Hematopoietic multipotent progenitor cell treated with erythropoietin and hydrocortisone succinate and interleukin-3 and kit ligand, for 15 days (in vitro differentiated cells): ENCODE measurements around the gene RNF148.

Experiments used
- DNase-seq: peaks from one replicate; pipeline ENCODE4 v3.0.0-alpha.2; 2015; ENCODE audit warnings: low spot score

Gene RNF148, protein sequence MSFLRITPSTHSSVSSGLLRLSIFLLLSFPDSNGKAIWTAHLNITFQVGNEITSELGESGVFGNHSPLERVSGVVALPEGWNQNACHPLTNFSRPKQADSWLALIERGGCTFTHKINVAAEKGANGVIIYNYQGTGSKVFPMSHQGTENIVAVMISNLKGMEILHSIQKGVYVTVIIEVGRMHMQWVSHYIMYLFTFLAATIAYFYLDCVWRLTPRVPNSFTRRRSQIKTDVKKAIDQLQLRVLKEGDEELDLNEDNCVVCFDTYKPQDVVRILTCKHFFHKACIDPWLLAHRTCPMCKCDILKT

DNA sequence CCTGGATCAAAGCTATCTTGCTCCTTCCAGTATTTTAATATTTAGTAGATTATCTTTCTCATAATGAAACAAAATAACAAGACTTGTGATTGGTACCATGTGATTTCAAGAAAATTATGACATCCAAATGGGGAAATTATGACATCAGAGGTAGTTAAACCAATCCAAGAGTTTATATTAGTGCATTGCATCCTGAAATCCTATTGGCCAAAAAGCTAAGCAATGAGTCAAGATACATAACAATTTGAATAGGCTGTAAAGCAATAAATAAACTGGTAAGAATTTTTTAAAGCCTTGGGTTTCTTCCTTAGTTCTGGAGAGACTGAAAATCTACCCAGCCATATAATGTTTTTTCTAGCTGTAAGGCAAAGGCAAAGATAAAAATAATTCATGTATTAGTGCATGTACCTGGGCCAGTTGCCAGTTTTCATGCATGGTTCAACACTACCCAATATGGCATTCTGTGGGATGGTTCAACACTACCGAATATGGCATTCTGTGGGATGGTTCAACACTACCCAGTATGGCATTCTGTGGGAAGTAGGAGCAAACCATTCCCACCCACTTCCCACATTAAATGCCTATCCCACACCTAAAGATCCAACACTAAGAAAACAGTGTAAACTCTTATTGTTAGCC lies at the start of gene RNF148:
Gene RNF148 (minus strand): TSS at position 51 of the 639 bp plus-strand sequence. CDS start 172 bp downstream, outside the sequence.
- no peak for DNase-seq

DNA sequence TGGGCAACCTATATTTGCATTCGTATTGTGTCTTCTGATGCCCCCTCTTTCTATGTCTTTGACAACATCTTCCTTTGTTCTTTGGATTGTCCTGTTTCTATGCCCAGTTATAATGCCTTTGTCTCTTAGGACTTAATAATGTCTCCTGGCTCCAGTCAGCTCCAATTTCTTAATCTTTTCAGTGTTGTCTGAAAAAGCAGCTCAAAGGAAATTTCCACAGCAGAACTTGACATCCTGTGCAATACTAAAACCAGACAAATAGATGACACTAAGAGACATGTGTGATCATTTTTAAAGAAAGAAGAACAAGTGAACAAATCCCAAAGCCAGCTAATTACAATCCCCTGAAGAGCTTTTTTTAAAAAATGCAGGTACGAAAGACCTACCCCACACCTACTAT lies 47.7 kb upstream of the RNF148 start:
- DNase-seq: no peak

GRCh38 chr7:122748195-122748594 lies 45.5 kb upstream of the RNF148 start:
- no peak for DNase-seq

- DNase-seq: no peak
These were observed 44.2 kb upstream of the RNF148 start for GRCh38 chr7:122746948-122747347.

DNA sequence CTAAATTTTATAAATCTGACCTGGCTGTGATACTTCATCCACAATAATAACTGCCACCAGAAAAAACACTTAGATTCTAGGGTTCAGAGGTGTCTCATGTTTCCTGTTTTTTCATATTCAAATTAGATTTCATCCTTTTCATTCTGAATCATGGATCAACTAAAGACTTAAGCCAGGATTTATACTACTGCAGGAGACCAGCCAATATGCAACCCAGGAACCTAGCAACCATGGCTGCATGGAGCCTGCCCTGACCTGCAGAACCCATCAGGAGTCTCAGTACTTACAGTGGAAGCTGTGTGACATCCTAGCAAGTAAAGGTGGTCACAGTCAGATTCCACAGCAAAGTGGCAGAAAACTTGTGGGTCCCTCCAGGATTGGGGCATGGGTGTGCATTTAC lies 40.5 kb upstream of the RNF148 start:
- DNase-seq: no peak

DNA sequence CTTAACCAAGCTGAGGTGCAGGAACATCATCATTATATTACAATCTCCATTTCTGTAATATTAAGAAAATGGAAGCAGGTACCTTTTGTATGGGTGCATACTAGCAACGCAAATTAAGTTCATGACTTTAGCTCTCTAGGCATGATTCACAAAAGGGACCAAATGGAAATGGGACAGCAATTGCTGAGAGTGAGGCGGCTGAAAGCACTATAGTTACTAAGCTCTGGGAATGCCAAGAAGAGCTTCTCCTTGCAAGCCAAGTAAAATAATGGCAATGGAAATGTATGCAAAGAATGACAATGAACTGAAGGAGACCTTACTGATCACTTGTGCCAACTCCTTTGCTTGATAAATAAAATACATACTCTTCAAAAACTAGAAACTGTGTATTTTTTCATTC lies 36.2 kb upstream of the RNF148 start:
- DNase-seq: no peak

DNA sequence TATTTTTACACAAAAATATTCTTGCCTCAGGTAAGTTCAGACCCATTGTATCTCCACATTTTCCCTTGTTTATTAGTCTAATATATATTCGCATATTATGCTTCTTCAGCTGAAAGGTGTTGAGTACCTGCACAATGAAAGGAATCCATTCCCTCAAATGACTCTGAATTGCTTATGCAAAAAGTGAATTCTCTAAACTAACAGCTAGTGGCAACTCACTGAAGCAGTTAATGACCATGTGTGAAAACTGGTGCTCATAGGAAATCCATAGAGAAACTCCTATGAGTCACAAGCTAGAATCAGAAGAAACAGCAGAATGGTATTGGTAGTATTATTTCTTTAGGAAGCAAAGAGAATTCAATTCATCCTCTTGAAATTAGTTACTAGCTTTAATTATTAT lies 33.5 kb upstream of the RNF148 start:
- no peak for DNase-seq

DNA sequence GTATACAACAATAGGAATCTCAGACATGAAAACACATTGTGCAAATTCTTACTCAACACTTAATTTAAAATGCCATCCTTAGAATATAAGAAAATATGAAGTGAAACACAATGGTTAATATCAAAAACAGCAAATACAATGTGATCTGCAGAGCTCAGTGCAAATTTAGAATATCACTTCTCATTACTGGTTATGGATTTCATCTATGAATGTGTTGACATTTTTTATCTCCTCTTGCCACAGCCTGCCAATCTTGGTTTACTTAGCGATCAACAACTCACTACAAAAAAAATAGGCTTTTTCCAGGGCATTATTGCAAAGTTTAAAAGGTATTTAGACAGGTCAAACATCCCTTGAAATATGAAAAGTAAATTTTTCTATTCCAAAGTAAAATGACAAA lies 25.0 kb upstream of the RNF148 start:
- DNase-seq: no peak

GRCh38 chr7:122727354-122727753 lies 24.6 kb upstream of the RNF148 start:
- DNase-seq: no peak

- DNase-seq: no peak
These were observed 24.2 kb upstream of the RNF148 start for GRCh38 chr7:122726881-122727280.

- no peak for DNase-seq
These were observed 21.6 kb upstream of the RNF148 start for GRCh38 chr7:122724366-122724765.

- DNase-seq: no peak
These were observed 16.4 kb upstream of the RNF148 start for GRCh38 chr7:122719010-122719578.

- no peak for DNase-seq
These were observed 14.8 kb upstream of the RNF148 start for GRCh38 chr7:122717356-122718089.

DNA sequence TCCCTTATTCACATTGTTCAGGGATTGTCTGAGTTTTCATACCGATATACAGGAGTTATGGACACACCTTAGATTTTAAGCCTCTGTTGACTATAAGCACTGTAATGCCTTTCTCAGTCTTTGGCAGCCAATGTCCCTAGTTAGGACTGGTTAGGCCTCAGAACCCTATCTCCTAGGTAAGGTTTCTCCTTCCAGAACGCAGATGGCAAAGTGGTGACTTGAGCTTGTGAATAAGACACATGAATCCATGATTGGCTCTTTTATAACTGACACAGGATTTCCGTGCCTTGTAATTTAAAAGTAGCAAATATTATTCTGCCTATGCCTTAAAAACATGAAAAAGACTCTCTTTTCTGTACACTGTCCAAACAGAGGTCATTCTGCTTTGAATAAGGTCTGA lies 12.5 kb upstream of the RNF148 start:
- no peak for DNase-seq

DNA sequence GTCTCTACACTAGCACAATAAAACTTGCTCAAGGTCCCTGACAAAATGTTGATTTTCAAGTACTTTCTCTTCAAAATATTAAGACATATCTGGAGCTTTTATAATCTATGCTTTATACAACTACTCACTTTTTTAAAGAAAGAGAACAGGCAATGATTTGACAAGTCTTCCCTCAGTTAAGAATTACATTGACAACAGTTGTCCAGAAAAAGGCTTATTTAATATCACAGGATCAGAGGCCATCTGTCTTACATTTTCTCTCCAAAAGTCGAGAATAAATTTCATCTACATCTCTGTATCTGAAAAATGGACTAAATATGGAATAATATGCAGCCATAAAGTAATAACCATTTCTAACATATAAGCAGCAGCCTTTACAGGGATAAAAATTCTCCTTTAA lies 8.2 kb upstream of the RNF148 start:
- no peak for DNase-seq

GRCh38 chr7:122709930-122710646 lies 7.4 kb upstream of the RNF148 start:
- DNase-seq: no peak

- DNase-seq: no peak
These were observed 4.1 kb upstream of the RNF148 start for GRCh38 chr7:122706836-122707235.

GRCh38 chr7:122699017-122699416 lies 3.7 kb downstream of the RNF148 start, which contains the start of gene RNF133:
RNF133 (minus strand) TSS chr7:122699117; CDS start chr7:122698918, 199 bp downstream.
- no peak for DNase-seq

GRCh38 chr7:122695816-122696215 lies 6.9 kb downstream of the RNF148 start:
- no peak for DNase-seq

DNA sequence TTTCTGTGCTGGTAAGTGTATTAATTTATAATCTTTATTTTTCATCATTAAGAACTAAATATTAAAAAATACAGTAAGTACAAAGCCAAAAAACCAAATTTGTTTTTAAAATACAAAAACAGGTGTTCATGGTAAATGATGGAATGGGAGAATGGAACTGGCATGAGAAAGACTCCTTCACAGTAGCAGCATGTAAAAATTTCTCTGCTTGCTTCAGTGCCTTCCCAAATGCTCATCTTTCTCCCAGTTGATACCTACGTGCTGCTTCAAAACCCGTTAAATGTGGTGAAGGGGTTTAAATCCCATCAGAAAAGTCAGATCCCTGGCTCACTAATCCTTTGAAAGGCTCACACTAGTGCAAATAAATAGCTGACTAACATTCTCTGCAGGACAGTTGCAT lies 8.0 kb downstream of the RNF148 start:
- DNase-seq: no peak

DNA sequence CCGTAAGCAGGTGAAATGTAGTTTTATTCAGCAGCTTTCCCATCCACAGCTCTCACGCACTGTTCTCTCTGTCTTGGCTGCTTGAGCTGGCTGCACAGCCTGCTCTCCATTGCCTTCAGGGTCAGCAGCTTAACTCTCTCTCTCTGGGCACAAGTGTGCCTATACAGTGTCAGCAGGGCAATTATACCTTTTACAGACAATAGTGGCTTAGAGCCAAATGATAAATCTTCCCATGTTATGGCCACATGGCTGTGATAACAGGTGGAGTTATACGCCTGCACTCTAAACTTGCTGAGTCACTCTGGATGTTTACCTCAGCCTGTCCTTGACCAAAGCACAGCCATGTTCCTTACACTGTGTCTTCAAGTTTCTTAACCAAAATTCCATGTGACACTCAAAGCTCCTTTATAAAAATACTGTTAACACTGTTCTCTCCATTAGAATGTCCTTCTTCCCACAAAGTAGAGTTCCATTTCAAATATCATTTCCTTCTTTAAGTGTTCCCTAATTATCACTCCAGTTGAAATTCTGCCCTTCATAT lies 9.9 kb downstream of the RNF148 start:
- no peak for DNase-seq
